AG09319 (cell line): ENCODE results near the gene SUPT7L.

Experiments
- DNase-seq: peaks from one replicate; pipeline ENCODE4 v3.0.0-alpha.2; 2010; ENCODE audit warnings: low read depth; ENCODE audit errors: extremely low read depth
- TF ChIP-seq, protein P1 (sequence below): IDR thresholded peaks from 2 replicates; pipeline ENCODE4 v1.5.1; 2011; ENCODE audit warnings: low read depth, mild to moderate bottlenecking, inconsistent platforms, low read length, moderate library complexity

SUPT7L gene

GRCh38 chr2:27652341-27652740 is 11.1 kb downstream of the SUPT7L start:
- DNase-seq = no peak
- TF ChIP-seq, protein P1, sequence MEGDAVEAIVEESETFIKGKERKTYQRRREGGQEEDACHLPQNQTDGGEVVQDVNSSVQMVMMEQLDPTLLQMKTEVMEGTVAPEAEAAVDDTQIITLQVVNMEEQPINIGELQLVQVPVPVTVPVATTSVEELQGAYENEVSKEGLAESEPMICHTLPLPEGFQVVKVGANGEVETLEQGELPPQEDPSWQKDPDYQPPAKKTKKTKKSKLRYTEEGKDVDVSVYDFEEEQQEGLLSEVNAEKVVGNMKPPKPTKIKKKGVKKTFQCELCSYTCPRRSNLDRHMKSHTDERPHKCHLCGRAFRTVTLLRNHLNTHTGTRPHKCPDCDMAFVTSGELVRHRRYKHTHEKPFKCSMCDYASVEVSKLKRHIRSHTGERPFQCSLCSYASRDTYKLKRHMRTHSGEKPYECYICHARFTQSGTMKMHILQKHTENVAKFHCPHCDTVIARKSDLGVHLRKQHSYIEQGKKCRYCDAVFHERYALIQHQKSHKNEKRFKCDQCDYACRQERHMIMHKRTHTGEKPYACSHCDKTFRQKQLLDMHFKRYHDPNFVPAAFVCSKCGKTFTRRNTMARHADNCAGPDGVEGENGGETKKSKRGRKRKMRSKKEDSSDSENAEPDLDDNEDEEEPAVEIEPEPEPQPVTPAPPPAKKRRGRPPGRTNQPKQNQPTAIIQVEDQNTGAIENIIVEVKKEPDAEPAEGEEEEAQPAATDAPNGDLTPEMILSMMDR = no peak

GRCh38 chr2:27651056-27651455 is 12.4 kb downstream of the SUPT7L start:
- TF ChIP-seq, protein P1 = no peak

GRCh38 chr2:27647737-27648136 is 15.7 kb downstream of the SUPT7L start:
- no peak for DNase-seq
- TF ChIP-seq, protein P1 = no peak

More at GRCh38 chr2:27651056-27651455, 12.4 kb downstream of the SUPT7L start:
- no peak for DNase-seq

DNA sequence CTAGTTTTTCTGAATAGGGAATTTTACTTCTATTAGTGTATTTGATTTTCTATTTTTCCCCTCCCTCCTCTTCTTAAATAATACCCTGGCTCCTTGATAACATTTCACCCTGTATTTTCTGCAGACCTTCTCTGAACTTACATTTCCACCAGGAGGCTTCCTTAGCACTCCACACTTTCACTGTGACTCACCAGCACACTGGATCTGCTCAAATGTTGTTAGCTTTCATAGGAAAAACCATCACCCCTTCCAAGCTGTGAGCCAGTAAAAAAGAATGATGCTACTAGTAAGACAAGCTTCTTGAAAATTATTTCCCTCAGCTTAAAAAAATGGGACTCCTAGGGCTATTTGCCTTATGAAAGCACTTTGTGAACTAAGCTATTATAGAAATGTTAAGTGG is 16.1 kb downstream of the SUPT7L start:
- TF ChIP-seq, protein P1 = no peak

GRCh38 chr2:27645197-27645596 is 18.2 kb downstream of the SUPT7L start:
- TF ChIP-seq, protein P1 = no peak
- DNase-seq = no peak

More for the DNA sequence above, 16.1 kb downstream of the SUPT7L start:
- DNase-seq = no peak

DNA sequence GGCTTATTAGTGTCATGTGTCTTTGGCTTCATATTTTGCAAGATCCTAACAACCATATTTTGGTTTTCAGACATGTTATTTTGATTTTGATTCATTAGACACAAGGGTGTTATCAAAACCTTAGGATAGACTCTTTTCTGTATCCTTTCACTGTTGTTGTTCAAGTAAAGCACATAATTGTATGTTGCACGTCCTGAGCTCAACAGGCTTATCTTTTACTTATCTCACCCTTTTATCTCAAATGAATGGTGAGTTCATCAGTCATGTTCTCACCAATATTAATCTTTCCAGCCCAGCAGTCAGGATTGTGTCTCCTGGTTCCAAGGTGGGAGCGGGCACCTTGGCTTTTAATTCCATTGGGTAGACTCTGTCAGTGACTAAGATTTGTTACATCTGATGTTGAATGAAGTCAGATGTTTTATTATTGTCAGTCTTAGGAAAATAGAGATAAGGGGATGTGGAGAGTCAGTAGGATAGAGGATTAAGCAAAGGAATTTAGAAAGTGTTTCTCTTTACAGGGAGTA is 22.6 kb downstream of the SUPT7L start:
- TF ChIP-seq, protein P1 = no peak

DNA sequence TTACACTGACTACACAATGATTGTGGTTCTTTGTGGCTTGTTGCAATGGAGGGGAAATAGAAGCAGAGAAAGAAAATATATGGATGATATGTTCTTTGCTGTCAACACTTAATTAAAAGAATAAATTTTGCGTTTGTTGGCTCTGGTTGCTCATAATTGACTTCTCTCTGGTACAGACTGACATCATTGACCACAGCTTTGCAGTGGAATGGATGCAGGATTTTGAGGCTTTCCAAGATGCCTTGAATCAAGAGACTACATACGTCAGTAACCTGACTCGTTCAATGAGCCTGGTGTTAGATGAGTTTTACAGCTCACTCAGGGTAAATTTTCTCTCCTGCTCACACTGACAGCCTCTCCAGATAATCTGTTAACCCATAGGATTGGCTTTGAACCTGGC is 24.7 kb downstream of the SUPT7L start:
- DNase-seq = no peak

More for the DNA sequence above, 22.6 kb downstream of the SUPT7L start:
- DNase-seq = no peak

More for the DNA sequence above, 24.7 kb downstream of the SUPT7L start:
- TF ChIP-seq, protein P1 = no peak
